ENCODE measurements around the gene SENP6.

- TF ChIP-seq POLR2A (IDR thresholded peaks at IDR 0.05) = no peak
- TF ChIP-seq CTCF (IDR thresholded peaks at IDR 0.05) = no peak
These were observed 31.4 kb downstream of the SENP6 start for GRCh38 chr6:75633045-75633444.
